SIG-M5 treated with dmso at 0.1 percent for 504 hours (cell line): Measurements from ENCODE around the gene CLCN3.
"Not testable (repeated sequence)": the region's sequence is repeated elsewhere in the genome, so short reads cannot be mapped to it uniquely, and the experiment has no call there.

Experiments used
- DNase-seq: peaks from one replicate; lab custom pipeline; 2025; ENCODE audit not compliant: unreplicated experiment; lab: John Stamatoyannopoulos, UW

The CLCN3 gene

GRCh38 chr4:169770416-169770815 is 150.0 kb downstream of the CLCN3 start:
- no peak for DNase-seq

- not testable (repeated sequence) for DNase-seq
Measured at GRCh38 chr4:169771556-169772080, 151.2 kb downstream of the CLCN3 start.
